Adipocyte (in vitro differentiated cells): ENCODE results near the gene ZNF558.
"Not testable (repeated sequence)": the region's sequence is repeated elsewhere in the genome, so short reads cannot be mapped to it uniquely, and the experiment has no call there.

ENCODE experiments used
- DNase-seq: peaks from one replicate; pipeline ENCODE4 v3.0.0-alpha.2; 2015; ENCODE audit warnings: low read depth
- H3K27me3 ChIP-seq: replicated peaks from 2 replicates; pipeline ENCODE4 v1.7.0; 2013; ENCODE audit warnings: mild to moderate bottlenecking, low read length, moderate library complexity; ENCODE audit not compliant: control insufficient read depth, insufficient read depth
- H3K36me3 ChIP-seq: 2 replicates; pipeline ENCODE4 v1.7.0; 2013; ENCODE audit warnings: low read length, mild to moderate bottlenecking, moderate library complexity; ENCODE audit not compliant: control insufficient read depth, insufficient read depth, severe bottlenecking
- H3K4me1 ChIP-seq: 2 replicates; pipeline ENCODE4 v1.7.0; 2013; ENCODE audit warnings: mild to moderate bottlenecking, low read length, moderate library complexity; ENCODE audit not compliant: control insufficient read depth, insufficient read depth
- H3K4me3 ChIP-seq: 2 replicates; pipeline ENCODE4 v1.7.0; 2013; ENCODE audit warnings: mild to moderate bottlenecking, low read length, moderate library complexity
- H3K9ac ChIP-seq: 2 replicates; pipeline ENCODE4 v1.7.0; 2013; ENCODE audit warnings: mild to moderate bottlenecking, low read length, moderate library complexity
- H3K9me3 ChIP-seq: 2 replicates; pipeline ENCODE4 v1.7.0; 2013; ENCODE audit warnings: mild to moderate bottlenecking, low read length, moderate library complexity; ENCODE audit not compliant: control insufficient read depth

ZNF558 gene

DNA sequence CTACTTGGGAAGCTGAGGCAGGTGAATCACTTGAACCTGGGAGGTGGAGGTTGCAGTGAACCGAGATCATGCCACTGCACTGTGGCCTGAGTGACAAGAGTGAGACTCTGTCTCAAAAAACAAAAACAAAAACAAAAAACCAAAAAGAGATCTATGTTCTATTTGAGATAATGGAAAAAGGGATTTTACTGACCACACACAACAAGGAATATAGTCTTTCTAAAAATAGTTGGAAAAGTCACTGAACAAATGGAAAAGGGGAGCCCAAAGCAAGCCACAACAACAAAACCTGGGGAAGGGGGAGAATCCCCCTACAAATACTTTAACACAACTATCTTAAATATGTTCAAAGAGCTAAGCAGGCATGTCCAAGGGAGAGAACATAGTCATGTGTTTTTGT, 37.3 kb downstream of the ZNF558 start:
- no peak overlapping the region for H3K9ac ChIP-seq
- DNase-seq: no peak
- H3K4me1 ChIP-seq: no peaks in the 10 kb centered on the region
- no peak overlapping the region for H3K4me3 ChIP-seq
- no peaks in the 10 kb centered on the region for H3K36me3 ChIP-seq
- H3K9me3 ChIP-seq: peaks cover 13% of the 10 kb centered on the region
- no peaks in the 10 kb centered on the region for H3K27me3 ChIP-seq

DNA sequence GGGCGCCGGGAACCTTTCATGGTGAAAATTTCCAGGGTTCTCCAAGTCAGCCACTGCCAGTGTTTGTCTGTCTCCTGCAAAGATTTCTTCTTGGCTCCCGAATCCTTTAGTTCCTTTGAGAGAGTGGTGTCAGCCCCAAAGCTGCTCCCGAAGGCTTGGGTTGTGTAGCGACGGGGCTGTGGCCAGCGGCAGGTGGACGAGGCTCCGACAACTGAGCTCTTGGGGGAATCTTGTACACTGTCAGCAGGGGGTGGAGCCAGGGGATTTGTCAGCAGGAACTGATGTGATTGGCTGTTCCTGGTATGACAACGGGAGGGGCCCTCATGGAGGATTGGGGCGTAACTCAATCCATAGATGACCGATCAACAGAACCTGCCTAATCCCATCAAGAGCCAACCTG, 58.5 kb downstream of the ZNF558 start:
- H3K36me3 ChIP-seq, DNase-seq, H3K27me3 ChIP-seq, H3K4me3 ChIP-seq, H3K9ac ChIP-seq, H3K4me1 ChIP-seq, H3K9me3 ChIP-seq: not testable (repeated sequence)

DNA sequence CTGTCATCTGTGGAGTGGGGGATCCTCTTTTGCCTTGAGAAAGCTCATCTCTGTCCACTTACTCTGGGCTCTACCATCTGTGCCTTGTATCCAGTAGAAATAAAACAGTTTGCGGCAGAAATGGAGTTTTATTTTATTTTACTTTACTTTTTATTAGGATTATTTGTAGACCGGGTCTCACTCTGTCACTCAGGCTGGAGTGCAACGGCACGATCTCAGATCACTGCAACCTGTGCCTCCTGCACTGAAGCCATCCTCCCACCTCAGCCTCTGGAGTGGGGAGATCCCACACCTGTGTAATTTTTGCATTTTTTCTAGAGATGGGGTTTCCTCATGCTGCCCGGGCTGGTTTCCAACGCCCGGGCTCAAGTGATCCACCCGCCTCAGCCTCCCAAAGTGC, 62.8 kb downstream of the ZNF558 start:
- not testable (repeated sequence) for DNase-seq, H3K9me3 ChIP-seq, H3K36me3 ChIP-seq, H3K4me1 ChIP-seq, H3K9ac ChIP-seq, H3K4me3 ChIP-seq, H3K27me3 ChIP-seq

DNA sequence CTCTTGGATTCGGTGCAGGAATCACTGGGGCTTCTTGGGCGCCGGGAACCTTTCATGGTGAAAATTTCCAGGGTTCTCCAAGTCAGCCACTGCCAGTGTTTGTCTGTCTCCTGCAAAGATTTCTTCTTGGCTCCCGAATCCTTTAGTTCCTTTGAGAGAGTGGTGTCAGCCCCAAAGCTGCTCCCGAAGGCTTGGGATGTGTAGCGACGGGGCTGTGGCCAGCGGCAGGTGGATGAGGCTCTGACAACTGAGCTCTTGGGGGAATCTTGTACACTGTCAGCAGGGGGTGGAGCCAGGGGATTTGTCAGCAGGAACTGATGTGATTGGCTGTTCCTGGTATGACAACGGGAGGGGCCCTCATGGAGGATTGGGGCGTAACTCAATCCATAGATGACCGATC, 64.8 kb downstream of the ZNF558 start:
- H3K9ac ChIP-seq: not testable (repeated sequence)

More for the DNA sequence above, 64.8 kb downstream of the ZNF558 start:
- H3K4me1 ChIP-seq, H3K27me3 ChIP-seq, DNase-seq, H3K4me3 ChIP-seq, H3K9me3 ChIP-seq, H3K36me3 ChIP-seq: not testable (repeated sequence)
